ENCODE measurements around the gene WRAP53.

The WRAP53 gene

GRCh38 chr17:7684851-7685532 lies 3.3 kb upstream of the WRAP53 start:
- DNase-seq (ENCODE audit: low read depth) = no peak

DNA sequence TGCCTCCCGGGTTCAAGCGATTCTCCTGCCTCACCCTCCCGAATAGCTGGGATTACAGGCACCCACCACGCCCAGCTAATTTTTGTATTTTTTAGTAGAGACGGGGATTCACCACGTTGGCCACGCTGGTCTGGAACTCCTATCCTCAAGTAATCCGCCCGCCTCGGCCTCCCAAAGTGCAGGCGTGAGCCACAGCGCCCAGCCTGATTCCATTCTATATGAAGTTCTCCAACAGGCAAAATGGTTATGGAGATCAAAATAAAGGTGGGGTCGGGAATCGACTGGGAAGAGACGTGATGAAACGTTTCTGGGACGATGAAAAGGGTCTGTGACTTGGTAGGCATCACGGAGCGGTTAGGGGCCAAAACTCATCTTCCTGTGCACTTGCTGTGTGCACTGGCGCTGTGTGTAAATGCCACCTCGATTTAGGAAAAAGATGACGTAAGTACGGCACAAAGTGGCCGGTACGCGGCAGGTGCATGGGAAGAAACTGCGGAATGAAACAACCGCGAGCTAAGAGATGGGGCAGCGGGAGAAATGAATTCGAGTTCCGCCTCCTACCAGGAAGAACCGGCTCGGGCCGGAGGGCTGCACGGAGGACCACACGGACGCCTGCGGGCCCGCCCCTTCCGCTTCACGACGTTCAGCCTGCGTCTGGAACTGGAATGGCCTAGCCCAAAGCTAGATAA lies 2.6 kb upstream of the WRAP53 start:
- DNase-seq (ENCODE audit: low read depth) = peak; percentile 87

DNA sequence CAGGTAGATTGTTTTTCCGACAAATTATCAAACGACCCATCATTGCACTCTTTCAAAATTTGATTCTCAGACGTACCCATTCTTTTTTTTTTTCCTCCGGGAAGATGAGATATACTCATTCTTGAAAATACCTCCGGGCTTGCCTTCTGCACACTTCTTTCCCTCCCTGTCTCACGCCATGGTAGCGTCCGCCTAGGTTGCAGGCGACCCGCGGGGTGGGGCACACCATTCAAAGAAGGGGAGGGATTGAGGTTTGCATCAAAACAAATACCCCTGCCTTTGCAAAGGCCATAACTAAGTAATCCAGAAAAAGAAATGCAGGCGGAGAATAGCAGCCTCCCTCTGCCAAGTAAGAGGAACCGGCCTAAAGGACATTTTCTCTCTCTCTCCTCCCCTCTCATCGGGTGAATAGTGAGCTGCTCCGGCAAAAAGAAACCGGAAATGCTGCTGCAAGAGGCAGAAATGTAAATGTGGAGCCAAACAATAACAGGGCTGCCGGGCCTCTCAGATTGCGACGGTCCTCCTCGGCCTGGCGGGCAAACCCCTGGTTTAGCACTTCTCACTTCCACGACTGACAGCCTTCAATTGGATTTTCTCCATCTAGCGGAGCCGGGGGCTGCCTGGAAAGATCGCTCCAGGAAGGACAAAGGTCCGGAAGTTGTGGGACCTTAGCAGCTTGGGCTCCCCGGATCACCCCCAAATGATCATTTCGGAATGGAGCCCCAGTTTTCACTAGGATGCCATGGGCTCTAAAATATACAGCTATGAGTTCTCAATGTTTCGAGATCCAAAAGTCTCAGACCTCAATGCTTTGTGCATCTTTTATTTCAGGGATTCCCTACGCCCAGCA lies 1.8 kb upstream of the WRAP53 start:
- peak; percentile 69 for DNase-seq (ENCODE audit: low read depth)

GRCh38 chr17:7687072-7687907 lies 987 bp upstream of the WRAP53 start, which contains the start of gene TP53:
TSS of gene TP53 (minus strand) at chr17:7687490. CDS start at chr17:7676594, 10,896 bp downstream.
- peak; percentile 85 for DNase-seq (ENCODE audit: low read depth)

- DNase-seq (ENCODE audit: low read depth) = no peak
These were observed 585 bp downstream of the WRAP53 start for GRCh38 chr17:7688808-7689316.

DNA sequence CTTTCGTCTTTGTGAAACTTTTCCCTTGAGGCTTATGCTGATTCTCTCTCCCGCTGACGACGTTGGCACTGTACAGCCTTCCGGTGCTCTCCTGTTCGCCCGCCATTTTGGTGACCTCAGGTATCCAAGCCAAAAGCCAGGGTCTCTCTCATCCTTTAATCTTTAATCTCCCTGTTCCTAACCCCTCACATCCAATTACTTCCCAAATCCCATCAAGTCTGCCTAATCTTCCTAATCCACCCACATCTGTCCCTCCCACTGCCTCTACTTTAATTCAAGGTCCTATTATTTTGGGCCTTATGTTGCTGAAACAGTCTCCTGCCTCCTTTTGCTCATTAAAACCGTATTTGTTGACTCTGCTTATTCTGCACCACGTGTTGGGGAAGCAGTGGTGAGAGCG lies 7.3 kb downstream of the WRAP53 start:
- no peak for DNase-seq (ENCODE audit: low read depth)

GRCh38 chr17:7697828-7698588 lies 9.7 kb downstream of the WRAP53 start:
- DNase-seq (ENCODE audit: low read depth) = no peak

DNA sequence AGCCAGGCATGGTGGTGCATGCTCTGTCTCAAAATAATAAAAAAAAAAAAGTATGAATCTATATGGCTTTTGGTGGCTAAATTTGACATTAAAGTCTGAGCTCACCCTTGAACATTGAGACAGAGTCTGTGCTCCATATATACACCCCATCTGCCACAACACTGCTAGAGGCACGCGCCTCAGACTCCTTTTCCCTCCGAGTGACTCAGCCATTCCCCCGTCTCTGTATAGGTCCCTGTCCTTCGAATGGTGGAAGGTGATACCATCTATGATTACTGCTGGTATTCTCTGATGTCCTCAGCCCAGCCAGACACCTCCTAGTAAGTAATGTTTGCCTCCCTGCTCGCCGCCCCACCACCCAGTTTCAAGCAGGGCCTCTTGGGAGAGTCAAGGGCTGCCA lies 12.2 kb downstream of the WRAP53 start:
- DNase-seq (ENCODE audit: low read depth) = no peak

DNA sequence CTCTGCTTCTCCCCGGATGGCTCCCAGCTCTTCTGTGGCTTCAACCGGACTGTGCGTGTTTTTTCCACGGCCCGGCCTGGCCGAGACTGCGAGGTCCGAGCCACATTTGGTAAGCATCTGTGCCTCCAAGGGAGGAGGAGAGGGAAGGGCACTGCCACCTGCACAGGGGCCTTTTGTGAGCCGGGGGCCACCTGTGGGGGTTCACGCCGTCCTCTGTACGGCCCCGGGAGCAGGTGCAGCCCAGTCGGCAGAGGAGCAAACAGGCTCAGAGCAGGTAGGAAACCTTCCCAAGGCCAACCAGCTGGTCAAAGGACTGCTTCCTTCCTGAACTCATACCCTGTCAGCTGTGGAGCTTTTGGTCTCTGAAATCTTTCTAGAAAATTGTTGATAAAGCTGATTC lies 13.4 kb downstream of the WRAP53 start:
- DNase-seq (ENCODE audit: low read depth) = no peak

DNA sequence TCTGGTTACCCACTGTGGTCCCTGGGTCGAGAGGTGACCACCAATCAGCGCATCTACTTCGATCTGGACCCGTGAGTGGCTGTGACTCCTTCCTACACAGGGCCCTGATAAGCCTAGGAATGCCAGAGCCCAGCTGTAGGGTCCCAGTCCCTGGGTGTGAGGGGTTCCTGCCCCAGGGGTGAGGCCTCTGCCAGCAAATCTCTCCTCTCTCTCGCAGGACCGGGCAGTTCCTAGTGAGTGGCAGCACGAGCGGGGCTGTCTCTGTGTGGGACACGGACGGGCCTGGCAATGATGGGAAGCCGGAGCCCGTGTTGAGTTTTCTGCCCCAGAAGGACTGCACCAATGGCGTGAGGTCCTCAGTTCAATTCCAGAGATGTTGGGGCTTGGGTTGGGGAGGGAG lies 14.5 kb downstream of the WRAP53 start:
- no peak for DNase-seq (ENCODE audit: low read depth)

GRCh38 chr17:7703584-7704479 lies 15.6 kb downstream of the WRAP53 start:
- no peak for DNase-seq (ENCODE audit: low read depth)

GRCh38 chr17:7704601-7705268 lies 16.5 kb downstream of the WRAP53 start, which contains the start of gene EFNB3:
TSS of gene EFNB3 (plus strand) at chr17:7705202. CDS start at chr17:7705599, 397 bp downstream.
- DNase-seq (ENCODE audit: low read depth) = no peak

DNA sequence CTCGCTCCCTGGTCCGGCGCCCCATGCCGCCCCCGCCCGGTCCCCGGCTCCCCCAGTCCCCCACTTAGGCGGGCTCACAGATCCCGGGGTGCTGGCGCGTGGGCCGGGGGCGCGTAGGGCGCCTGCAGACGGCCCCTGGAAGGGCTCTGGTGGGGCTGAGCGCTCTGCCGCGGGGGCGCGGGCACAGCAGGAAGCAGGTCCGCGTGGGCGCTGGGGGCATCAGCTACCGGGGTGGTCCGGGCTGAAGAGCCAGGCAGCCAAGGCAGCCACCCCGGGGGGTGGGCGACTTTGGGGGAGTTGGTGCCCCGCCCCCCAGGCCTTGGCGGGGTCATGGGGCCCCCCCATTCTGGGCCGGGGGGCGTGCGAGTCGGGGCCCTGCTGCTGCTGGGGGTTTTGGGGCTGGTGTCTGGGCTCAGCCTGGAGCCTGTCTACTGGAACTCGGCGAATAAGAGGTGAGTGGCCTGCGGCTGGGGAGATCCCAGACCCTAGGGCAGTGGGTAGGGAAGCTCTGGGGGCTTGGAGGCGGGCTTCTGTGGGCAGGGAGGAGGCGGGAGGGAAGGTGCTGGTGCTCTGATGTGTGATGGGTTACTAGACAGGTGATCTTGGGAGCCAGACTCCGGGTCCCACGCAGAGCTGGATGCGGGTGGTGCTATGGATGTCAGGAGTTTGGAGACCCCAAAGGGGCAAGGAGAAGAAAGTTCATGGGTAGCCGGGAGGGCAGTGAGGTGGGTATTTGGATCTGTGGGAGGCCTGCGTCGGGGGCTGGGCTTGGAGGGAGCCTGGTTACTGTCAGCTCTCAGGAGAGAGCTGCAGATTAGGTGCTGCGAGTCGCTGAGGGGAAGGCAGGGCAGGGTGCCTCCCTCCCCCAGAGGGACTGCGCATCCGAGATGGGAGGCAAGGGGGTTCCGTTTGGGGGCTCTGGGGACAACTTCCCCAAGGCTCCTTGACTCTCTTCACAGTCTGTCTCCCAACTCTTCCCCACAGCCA lies 17.3 kb downstream of the WRAP53 start:
- no peak for DNase-seq (ENCODE audit: low read depth)

DNA sequence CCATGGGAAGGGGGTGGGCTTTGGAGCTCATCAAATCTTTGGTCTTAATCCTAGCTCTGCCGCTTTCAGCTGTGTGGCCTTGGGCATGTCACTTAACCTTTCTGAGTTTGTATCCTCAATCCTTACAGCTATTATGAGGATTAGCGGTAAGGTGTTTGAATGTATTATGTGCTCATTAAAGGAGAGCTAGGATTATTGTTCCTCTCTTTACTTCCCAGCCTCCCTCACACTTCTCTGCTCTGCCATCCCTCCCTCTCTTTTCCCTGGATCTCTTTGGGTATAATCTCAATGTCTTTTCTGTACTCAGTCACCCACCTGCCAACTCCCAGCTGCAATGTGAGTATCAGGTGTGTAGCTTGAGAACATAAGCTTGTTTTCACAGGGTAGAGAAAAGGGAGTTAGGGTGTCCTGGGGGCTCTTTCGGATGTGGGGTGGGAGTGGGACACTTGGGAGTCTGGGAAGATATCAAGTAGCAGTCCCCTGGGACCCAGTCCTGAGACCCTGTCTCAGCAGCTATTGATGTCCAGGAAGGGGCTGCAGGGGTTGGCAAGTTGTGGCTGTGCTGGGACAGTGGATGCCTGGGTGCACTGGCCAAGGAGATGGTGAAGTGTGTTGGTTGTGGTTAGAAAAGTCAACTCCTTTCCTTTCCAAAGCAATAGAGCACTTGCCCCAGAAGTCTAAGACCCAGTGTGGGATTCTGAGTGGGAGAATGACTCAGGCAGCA lies 18.5 kb downstream of the WRAP53 start:
- no peak for DNase-seq (ENCODE audit: low read depth)

- no peak for DNase-seq (ENCODE audit: low read depth)
These were observed 19.2 kb downstream of the WRAP53 start for GRCh38 chr17:7707446-7707845.

- no peak for DNase-seq (ENCODE audit: low read depth)
These were observed 19.8 kb downstream of the WRAP53 start for GRCh38 chr17:7707858-7708750.
